ENCODE results near the gene IGF1.
"Not testable (repeated sequence)": the region's sequence is repeated elsewhere in the genome, so short reads cannot be mapped to it uniquely, and the experiment has no call there.

The IGF1 gene

DNA sequence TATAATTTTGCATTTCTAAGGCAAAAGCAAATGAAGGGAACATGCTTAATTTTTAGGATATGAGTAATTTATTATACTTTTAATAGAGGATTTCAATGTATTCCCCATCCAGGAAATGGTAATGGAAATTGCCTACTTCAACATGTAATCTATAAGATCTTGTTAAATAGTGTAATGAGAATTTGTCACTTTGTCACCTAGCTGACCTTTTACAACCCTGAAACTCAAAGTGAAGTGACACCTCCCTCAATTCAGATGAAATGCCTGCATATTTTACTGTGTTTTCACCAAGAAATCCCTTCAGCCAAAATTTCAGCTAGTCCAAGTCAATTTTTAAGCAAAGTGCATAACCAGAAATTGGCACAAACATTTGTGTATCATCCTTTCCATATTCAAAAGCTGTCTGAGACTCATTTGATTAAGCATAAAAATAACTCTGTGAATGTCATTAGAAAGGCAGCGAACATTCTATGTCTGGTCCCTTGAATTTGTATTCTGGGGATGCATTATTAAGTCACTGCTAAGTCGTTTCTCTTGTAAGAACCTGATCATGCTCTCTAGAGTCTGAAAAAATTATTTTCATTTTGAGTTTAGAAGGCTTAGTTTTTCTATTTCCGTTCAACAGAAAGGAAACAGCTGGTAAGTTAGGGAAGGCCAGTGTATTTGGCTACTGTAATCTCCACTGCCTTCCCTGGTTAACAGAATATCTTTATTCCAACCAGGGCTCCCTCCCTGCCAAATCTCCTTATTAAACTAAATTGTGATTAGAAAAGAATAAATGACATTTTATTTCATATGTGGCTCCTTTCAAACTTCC lies 100.8 kb downstream of the IGF1 start:
- DNase-seq (ENCODE audit: low spot score) = no peak

DNA sequence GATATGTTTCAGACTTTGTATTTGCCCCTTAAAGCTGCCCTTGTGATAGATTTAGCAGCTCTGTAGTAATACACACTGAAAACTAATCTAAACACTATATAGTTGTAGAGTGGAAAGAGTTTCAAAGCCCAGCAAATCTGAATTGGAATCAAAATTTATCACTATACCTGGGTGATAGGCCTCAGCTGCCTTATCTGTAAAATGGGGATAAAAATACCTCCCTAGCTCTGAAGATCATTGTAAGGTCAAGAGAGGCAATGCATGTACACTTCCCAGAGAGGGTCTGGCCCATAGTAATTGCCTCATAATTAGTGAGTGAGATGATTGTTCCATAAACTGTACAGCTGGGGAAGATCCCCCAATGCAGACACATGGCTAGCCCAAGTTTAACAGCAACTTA lies 103.6 kb downstream of the IGF1 start:
- no peak for DNase-seq (ENCODE audit: low spot score)

DNA sequence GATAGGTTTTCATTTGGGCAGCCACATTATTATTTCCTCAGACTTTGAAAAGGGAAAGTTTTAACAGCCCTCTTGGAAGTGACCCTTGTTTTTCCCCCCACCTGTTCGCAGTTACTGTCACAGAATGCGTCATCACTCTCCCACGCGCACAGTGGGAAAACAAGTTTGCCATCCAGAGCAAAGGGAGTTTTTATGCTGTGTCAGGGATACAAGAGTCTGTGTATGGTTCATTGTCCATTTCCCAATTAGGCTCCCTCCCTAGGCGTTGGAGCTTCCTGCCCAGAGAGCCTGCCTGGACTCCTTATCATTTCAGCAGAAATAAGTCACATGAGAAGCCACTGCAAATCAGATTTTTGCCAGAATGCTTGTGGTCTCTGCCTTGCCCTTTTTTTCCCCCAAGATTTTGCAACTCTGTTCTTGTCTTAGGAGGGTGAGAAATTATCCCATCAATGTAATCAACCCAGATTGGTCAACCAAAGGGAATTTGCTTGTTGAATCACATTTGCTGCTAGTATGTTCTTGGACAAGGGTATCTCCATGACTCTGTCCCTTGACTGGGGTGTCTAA lies 104.1 kb downstream of the IGF1 start:
- no peak for DNase-seq (ENCODE audit: low spot score)

DNA sequence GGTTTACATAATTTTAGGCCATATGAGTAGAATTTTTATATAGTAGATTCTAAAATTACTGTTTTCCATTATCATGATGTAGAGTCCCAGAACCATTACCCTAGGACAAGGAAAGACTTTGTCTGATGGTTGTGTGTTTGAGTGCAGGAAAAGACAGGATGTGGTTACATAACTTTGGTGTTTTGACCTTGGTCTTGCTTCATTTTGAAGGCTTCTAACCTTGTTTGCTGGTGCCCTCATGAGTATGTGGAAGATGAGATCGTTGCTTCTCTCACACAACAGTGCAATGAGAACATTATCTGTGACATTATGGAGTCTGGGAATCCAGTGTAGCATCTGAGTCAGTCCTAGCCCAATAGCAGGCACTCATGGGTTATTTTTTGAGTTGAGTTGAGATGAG lies 106.2 kb downstream of the IGF1 start:
- DNase-seq (ENCODE audit: low spot score) = no peak

DNA sequence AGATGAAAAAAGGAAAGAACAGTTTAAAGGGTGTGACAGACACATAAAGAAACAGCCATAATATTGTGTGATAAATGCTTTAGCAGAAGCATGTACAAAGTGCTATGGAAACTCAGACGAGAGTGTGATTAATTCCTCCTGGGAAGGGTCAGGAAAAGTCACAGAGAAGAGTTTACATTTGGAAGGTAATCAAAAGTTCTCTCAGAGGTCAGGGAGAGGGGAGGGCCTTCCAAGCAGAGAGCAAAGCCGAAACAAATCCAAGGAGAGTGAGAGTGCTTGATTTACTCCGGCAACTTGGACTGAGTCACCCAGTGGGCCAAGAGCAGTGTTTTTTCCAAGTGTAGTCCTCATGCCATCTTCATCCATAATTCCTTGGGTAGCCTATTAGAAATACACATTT lies 108.3 kb downstream of the IGF1 start:
- DNase-seq (ENCODE audit: low spot score) = no peak

DNA sequence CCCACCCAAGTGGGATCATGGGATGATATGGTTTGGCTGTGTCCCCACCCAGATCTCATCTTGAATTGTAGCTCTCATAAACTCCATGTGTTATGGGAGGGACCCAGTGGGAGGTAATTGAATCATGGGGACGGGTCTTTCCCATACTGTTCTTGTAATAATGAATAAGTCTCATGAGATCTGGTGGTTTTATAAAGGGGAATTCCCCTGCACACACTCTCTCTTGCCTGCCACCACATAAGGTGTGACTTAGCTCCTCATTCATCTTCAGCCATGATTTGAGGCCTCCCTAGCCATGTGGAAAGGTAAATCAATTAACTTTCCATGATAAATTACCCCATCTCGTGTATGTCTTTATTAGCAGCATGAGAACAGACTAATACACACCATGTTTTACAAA lies 109.2 kb downstream of the IGF1 start:
- no peak for DNase-seq (ENCODE audit: low spot score)

DNA sequence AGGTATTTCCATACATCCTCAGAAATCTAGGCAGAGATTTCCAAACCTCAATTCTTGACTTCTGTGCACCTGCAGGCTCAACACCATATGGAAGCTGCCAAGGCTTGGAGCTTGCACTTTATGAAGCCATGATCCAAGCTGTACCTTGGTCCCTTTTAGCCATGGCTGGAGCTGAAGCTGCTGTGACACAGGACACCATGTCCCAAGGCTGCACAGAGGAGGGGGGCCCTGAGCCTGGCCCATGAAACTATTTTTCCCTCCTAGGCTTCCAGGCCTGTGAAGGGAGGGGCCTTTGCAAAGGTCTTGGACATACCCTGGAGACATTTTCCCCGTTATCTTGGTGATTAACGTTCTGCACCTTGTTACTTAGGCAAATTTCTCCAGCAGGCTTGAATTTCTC lies 110.5 kb downstream of the IGF1 start:
- no peak for DNase-seq (ENCODE audit: low spot score)

DNA sequence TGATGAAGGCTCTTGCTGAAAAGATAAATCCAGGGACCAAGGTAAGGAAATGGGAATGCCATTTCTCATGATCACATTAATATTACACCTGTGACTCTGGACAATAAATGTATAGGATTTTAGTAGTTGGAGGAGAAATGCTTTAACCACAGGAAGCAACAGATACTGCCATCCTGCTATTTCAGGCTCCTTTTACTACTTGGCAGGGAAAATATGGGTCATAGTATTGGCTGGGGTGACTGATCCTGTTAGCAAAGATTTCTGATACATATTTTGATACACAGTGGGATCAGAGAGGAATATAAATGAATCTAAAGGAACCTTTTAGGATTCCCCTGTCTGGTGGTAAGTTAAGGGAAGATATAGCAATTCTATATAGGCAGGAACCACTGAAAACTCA lies 115.0 kb downstream of the IGF1 start:
- DNase-seq (ENCODE audit: low spot score) = no peak

DNA sequence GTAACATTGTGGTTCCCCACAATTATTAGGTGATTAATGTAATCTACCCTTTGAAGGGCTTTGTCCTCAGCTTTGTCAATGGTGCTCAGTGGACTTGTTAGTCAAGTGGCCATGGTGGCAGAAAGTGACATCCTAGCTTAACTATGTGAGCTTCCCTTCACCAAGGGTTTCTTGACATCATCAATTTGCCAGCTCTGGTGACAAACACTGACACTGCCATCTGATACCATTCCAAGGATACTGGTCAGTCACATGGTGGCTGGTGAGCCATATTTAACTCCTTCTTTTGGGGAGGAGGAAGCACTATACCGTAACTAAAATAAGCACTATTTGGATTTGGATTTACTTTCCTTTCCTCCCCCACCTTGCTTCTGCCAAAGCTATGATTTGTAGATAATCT lies 115.7 kb downstream of the IGF1 start:
- DNase-seq (ENCODE audit: low spot score) = no peak

DNA sequence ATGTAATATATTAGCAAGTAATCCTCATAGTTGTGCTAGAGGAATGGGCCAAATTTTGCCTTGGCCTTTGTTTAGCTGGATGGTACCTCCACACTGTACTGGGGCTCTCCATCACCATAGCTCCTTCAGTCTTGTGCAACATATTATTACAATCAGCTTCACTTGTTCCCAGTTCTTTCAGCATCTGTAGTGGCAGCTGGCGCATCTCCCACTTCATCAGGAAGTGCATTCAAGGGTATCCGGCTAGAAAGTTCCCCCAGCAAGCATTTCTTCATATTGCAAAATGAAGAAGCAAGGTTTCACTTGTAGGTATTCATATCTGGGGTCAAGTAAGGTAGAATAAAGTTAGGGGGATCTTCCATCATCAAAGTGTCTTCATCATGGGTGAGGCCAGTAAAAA lies 123.7 kb downstream of the IGF1 start:
- no peak for DNase-seq (ENCODE audit: low spot score)

DNA sequence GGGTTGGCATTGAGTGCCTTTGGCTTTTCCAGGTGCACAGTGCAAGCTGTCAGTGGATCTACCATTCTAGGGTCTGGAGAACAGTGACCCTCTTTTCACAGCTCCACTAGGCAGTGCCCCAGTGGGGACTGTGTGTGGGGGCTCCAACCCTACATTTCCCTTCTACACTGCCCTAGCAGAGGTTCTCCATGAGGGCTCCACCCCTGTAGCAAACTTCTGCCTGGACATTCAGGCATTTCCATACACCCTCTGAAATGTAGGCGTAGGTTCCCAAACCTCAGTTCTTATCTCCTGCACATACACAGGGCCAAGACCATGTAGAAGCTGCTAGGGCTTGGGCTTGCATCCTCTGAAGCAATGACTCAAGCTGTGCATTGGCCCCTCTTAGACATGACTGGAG lies 126.1 kb downstream of the IGF1 start:
- not testable (repeated sequence) for DNase-seq (ENCODE audit: low spot score)

DNA sequence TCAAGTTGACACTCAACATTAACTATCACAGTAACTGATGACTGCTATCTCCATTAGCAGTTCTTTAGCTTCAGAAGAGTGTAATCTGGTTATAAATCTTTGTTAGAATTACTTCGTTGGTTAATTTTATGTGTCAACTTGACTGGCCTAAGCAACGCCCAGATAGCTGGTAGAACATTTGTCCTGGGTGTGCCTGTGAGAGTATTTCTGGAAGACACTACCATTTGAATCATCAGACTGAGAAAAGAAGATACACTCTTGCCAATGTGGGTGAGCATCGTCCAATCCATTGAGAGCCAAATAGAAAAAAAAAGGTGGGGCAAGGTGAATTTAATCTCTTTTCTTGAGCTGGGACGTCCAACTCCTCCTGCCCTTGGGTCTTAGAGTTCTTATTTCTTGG lies 129.0 kb downstream of the IGF1 start:
- DNase-seq (ENCODE audit: low spot score) = no peak

DNA sequence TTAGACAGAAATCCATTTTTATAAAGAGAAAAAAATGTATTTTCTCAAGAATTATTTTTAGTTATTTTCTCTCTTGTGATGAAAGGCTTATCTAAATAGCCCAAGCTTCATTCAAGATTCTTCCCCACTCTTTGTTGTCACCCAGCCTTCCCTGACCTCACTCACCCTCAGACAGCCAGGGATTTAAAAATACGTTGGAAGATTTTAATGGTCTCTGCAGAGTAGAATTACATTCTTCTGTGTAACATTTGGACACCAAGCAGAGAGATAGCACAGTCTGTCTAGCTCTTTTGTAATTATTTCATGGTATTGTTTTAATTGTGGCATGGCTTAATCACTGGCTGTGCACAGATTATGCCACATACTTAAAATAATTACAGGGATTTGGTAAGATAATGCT lies 130.3 kb downstream of the IGF1 start:
- DNase-seq (ENCODE audit: low spot score) = no peak

DNA sequence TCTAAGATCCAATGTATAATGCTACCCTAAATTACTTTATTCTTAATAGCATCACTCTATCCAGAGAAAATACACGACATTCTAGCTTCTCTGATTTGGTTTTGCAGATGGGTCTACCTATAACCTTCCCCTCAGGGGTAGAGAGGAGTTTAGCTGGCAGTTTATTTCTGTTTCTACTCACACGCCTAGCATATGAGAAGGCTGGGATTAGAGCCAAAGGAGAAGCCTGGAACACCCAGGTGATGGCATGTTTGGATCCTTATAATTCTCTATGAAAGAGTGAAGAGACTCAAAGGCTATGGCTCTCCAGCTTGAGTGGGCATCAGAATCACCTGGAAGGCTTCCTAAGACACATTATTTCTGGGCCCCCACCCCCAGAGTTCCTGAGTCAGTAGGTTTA lies 131.3 kb downstream of the IGF1 start:
- DNase-seq (ENCODE audit: low spot score) = no peak

DNA sequence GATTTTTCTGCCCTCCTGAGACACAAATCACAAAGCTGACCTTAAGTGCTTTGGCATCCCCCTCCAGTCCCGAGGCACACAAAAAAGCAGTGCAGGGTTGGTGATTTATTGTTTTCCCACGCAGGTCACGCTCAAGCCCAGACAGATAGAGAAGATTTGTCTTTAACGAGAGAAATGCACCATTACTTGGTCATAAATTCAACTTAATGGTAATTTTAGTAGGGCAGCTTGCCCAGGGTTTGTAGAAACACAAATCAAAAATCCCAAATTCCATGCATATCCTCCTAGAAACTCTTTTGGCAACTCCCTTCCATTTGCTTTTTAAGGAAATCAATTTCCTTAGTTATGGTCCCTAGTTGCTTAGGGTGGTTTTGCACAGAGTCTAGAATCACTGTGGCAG lies 132.6 kb downstream of the IGF1 start:
- no peak for DNase-seq (ENCODE audit: low spot score)
